Measurements from ENCODE around the gene USHBP1. TPM values are rescaled to one million over a fixed set of nuclear protein-coding genes. Genes with fewer than 3 reads are reported as not detected.

Gene USHBP1
- polyA plus RNA-seq, 2 of the 4 experiments (the other 2 are of a cell fraction): 0.03 TPM; not detected in 1

GRCh38 chr19:17213334-17213733 is 51.2 kb downstream of the USHBP1 start:
- no peak overlapping the region for H3K27ac ChIP-seq
- POLR2A ChIA-PET: no interaction called here
- H3K4me3 ChIP-seq: no peak overlapping the region

GRCh38 chr19:17211547-17212446 is 52.7 kb downstream of the USHBP1 start:
- POLR2A ChIA-PET: no interaction called here
- no peaks in the 10 kb centered on the region for H3K9me3 ChIP-seq

More at GRCh38 chr19:17213334-17213733, 51.2 kb downstream of the USHBP1 start:
- FAIRE-seq: no peak
- WGBS (ENCODE audit: missing lambda C conversion rate): 90% methylated on average over 3 of the region's 5 CpGs
- peaks cover 9% of the 10 kb centered on the region; the same call in 1 of the 3 replicates for H3K4me1 ChIP-seq
- DNase-seq (ENCODE audit: low read depth in 1 of 2, low spot score in 1 of 2): no peak
- no peak overlapping the region for H3K4me2 ChIP-seq
- TF ChIP-seq, protein P1, sequence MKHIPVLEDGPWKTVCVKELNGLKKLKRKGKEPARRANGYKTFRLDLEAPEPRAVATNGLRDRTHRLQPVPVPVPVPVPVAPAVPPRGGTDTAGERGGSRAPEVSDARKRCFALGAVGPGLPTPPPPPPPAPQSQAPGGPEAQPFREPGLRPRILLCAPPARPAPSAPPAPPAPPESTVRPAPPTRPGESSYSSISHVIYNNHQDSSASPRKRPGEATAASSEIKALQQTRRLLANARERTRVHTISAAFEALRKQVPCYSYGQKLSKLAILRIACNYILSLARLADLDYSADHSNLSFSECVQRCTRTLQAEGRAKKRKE (CRISPR knock-in tag; IDR thresholded peaks at IDR 0.05; ENCODE audit: low read depth): no peak
- TF ChIP-seq HDAC2 (IDR thresholded peaks at IDR 0.05) (no peak), EHMT2 (IDR thresholded peaks at IDR 0.05; ENCODE audit: low read depth) (no peak), RFX5 (IDR thresholded peaks at IDR 0.05) (no peak)
- no peak for ATAC-seq
- CTCF ChIA-PET: interaction anchor here (1.1 to 1.6 kb wide), 2 partner anchors 9 to 22 kb away, joined by 4 read pairs; no protein-coding TSS in a partner anchor
- H3K9me3 ChIP-seq: no peaks in the 10 kb centered on the region

GRCh38 chr19:17210296-17210695 is 54.2 kb downstream of the USHBP1 start:
- ChIA-PET CTCF (interaction anchor here (2.3 kb wide), 1 partner anchor 25 kb away, joined by 5 read pairs; no protein-coding TSS in a partner anchor), POLR2A (no interaction called here)
- no peak for DNase-seq (ENCODE audit: low read depth in 1 of 2, low spot score in 1 of 2)
- no peak for TF ChIP-seq CEBPB (IDR thresholded peaks at IDR 0.05)
- TF ChIP-seq KDM5A (IDR thresholded peaks at IDR 0.05): no peak
- TF ChIP-seq HDAC2 (IDR thresholded peaks at IDR 0.05): no peak
- no peak for TF ChIP-seq MAZ (IDR thresholded peaks at IDR 0.05; ENCODE audit: borderline replicate concordance, low read depth, low read length)
- no peak for TF ChIP-seq FOSB (CRISPR knock-in tag; IDR thresholded peaks at IDR 0.05)
- no peak for TF ChIP-seq KDM1A (IDR thresholded peaks at IDR 0.05; ENCODE audit: low read depth)
- TF ChIP-seq ZC3H11A (IDR thresholded peaks at IDR 0.05): no peak
- no peak for TF ChIP-seq CHD2 (IDR thresholded peaks at IDR 0.05; ENCODE audit: low read length, partially characterized antibody)
- TF ChIP-seq BHLHE40 (IDR thresholded peaks at IDR 0.05; ENCODE audit: low read depth, low read length): no peak
- TF ChIP-seq SREBF2 (IDR thresholded peaks at IDR 0.05): no peak
- no peak for TF ChIP-seq MAFK (IDR thresholded peaks at IDR 0.05; ENCODE audit: partially characterized antibody)
- TF ChIP-seq POLR2A (IDR thresholded peaks at IDR 0.05; ENCODE audit: low read length): no peak
- TF ChIP-seq, protein P2, sequence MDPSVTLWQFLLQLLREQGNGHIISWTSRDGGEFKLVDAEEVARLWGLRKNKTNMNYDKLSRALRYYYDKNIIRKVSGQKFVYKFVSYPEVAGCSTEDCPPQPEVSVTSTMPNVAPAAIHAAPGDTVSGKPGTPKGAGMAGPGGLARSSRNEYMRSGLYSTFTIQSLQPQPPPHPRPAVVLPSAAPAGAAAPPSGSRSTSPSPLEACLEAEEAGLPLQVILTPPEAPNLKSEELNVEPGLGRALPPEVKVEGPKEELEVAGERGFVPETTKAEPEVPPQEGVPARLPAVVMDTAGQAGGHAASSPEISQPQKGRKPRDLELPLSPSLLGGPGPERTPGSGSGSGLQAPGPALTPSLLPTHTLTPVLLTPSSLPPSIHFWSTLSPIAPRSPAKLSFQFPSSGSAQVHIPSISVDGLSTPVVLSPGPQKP (IDR thresholded peaks at IDR 0.05; ENCODE audit: low read depth, low read length): no peak
- Histone ChIP-seq H3K27ac (no peak overlapping the region), H3K4me1 (peaks cover 4% of the 10 kb centered on the region; the same call in 1 of the 3 replicates), H3K4me2 (no peak overlapping the region), H3K9me3 (no peaks in the 10 kb centered on the region), H3K4me3 (no peak overlapping the region)
- FAIRE-seq: no peak
- no peak for ATAC-seq
- WGBS (ENCODE audit: missing lambda C conversion rate): 90% methylated on average over 11 of the region's 14 CpGs

More at GRCh38 chr19:17211547-17212446, 52.7 kb downstream of the USHBP1 start:
- TF ChIP-seq PBX3 (IDR thresholded peaks at IDR 0.05): no peak
- TF ChIP-seq, protein P1 (CRISPR knock-in tag; IDR thresholded peaks at IDR 0.05; ENCODE audit: low read depth): no peak
- no peak for TF ChIP-seq TP53 (CRISPR knock-in tag; IDR thresholded peaks at IDR 0.05)
- peaks cover 9% of the 10 kb centered on the region; the same call in 1 of the 3 replicates for H3K4me1 ChIP-seq
- FAIRE-seq (no peak), ATAC-seq (no peak), DNase-seq (ENCODE audit: low read depth in 1 of 2, low spot score in 1 of 2) (no peak)
- CTCF ChIA-PET: no interaction called here
- H3K4me3 ChIP-seq: no peak overlapping the region
- WGBS (ENCODE audit: missing lambda C conversion rate): 95% methylated on average over 21 of the region's 58 CpGs
- no peak overlapping the region for H3K4me2 ChIP-seq
- no peak overlapping the region for H3K27ac ChIP-seq
